Small intestine (tissue), 16 donors: Measurements from ENCODE around the gene REEP5. TPM values are rescaled to one million over a fixed set of nuclear protein-coding genes. Genes with fewer than 3 reads are reported as not detected.
"Not testable (repeated sequence)": the region's sequence is repeated elsewhere in the genome, so short reads cannot be mapped to it uniquely, and the experiment has no call there.

ENCODE experiments used
- DNase-seq, 2 donors: peaks; one replicate each; pipeline versions ENCODE4 v3.0.0 to v3.0.0-alpha.2; 2013
- FAIRE-seq: peaks from 2 replicates; lab custom pipeline; 2012; peaks lifted over from hg19 to GRCh38; lab: Jason Lieb, UNC
- H3K27ac ChIP-seq, 3 donors: one replicate each; pipeline ENCODE4 v1.5.1; 2013; ENCODE audit warnings: low read length in 2 of 3, mild to moderate bottlenecking in 2 of 3, control low read depth in 1 of 3, inconsistent platforms in 1 of 3, low read depth in 1 of 3, moderate library complexity in 1 of 3
- H3K27me3 ChIP-seq, 3 donors: one replicate each; pipeline ENCODE4 v1.6.1; 2013; ENCODE audit warnings: low read length in 3 of 3, inconsistent platforms in 1 of 3; ENCODE audit not compliant: control insufficient read depth in 3 of 3, insufficient read depth in 3 of 3
- H3K36me3 ChIP-seq, 3 donors: one replicate each; pipeline ENCODE4 v1.6.1; 2013; ENCODE audit warnings: low read length in 3 of 3, inconsistent platforms in 1 of 3, low read depth in 1 of 3, mild to moderate bottlenecking in 1 of 3, moderate library complexity in 1 of 3; ENCODE audit not compliant: control insufficient read depth in 3 of 3, insufficient read depth in 2 of 3
- H3K4me1 ChIP-seq, 3 donors: one replicate each; pipeline ENCODE4 v1.6.1; 2013; ENCODE audit warnings: low read length in 2 of 3, inconsistent platforms in 1 of 3, low read depth in 1 of 3, mild to moderate bottlenecking in 1 of 3, moderate library complexity in 1 of 3; ENCODE audit not compliant: control insufficient read depth in 3 of 3, insufficient read depth in 2 of 3
- H3K4me3 ChIP-seq, 3 donors: one replicate each; pipeline ENCODE4 v1.5.1; 2013; ENCODE audit warnings: low read length in 3 of 3, control low read depth in 1 of 3, inconsistent platforms in 1 of 3, low read depth in 1 of 3, mild to moderate bottlenecking in 1 of 3, moderate library complexity in 1 of 3
- H3K9me3 ChIP-seq, 2 donors: one replicate each; pipeline ENCODE4 v1.6.1; 2013; ENCODE audit warnings: low read depth in 1 of 2, low read length in 1 of 2; ENCODE audit not compliant: control insufficient read depth in 2 of 2, insufficient read depth in 1 of 2
- WGBS, 3 donors: extraction: QIAGEN DNeasy Blood & Tissue Kit; methylation state at CpG; one replicate each; pipeline ENCODE4 v1.1.7; 2013; 5-methylcytosine and 5-hydroxymethylcytosine counted together
- long read RNA-seq, 10 donors: transcript quantifications; one replicate each; lab custom pipeline, GENCODE V29; 2026
- polyA plus RNA-seq, 4 donors: library from polyadenylated mRNA; stranded (reverse) in 3 of 4; unstranded in 1 of 4; fragments of 200-250 nt in 3 of 4; fragments of 120-200 nt in 1 of 4; gene quantifications; one replicate each; pipeline versions ENCODE4 v1.2.1 to v1.2.3, GENCODE V29; 2013
- donor health status: healthy with polysubstance abuse.
- donor health status: control.
- donor health status: control.
- donor health status: Bipolar disorder and iron deficiency.
- donor health status: healthy.

Gene REEP5
- polyA plus RNA-seq = 10 to 100 TPM; 27.3 to 69.4 (median 37.5) TPM
- long read RNA-seq, donor 1, transcript REEP5-202 (5 exons, 3,326 nt) = major isoform, 131 of 137 reads
- long read RNA-seq, donor 1, partial matches to known transcripts = 6 of 137 reads
- long read RNA-seq, donor 1, other reads (novel, unspliced or antisense) = 0 of 137 reads
- long read RNA-seq, donor 2, transcript REEP5-202 (5 exons, 3,326 nt) = major isoform, 19 of 20 reads
- long read RNA-seq, donor 2, partial matches to known transcripts = 0 of 20 reads
- long read RNA-seq, donor 2, other reads (novel, unspliced or antisense) = 0 of 20 reads
- long read RNA-seq, donor 3, transcript REEP5-202 (5 exons, 3,326 nt) = major isoform, 32 of 40 reads
- long read RNA-seq, donor 3, partial matches to known transcripts = 8 of 40 reads
- long read RNA-seq, donor 3, other reads (novel, unspliced or antisense) = 0 of 40 reads
- long read RNA-seq, donor 4, partial matches to known transcripts = 0 of 1 reads
- long read RNA-seq, donor 4, other reads (novel, unspliced or antisense) = 0 of 1 reads
- long read RNA-seq, donor 5, transcript REEP5-202 (5 exons, 3,326 nt) = major isoform, 6 of 6 reads
- long read RNA-seq, donor 5, partial matches to known transcripts = 0 of 6 reads
- long read RNA-seq, donor 5, other reads (novel, unspliced or antisense) = 0 of 6 reads
- long read RNA-seq, donor 6, transcript REEP5-202 (5 exons, 3,326 nt) = major isoform, 47 of 47 reads
- long read RNA-seq, donor 6, partial matches to known transcripts = 0 of 47 reads
- long read RNA-seq, donor 6, other reads (novel, unspliced or antisense) = 0 of 47 reads
- long read RNA-seq, donor 7, transcript REEP5-202 (5 exons, 3,326 nt) = major isoform, 131 of 158 reads
- long read RNA-seq, donor 7, partial matches to known transcripts = 26 of 158 reads
- long read RNA-seq, donor 7, other reads (novel, unspliced or antisense) = 0 of 158 reads
- long read RNA-seq, donor 8, partial matches to known transcripts = 0 of 4 reads
- long read RNA-seq, donor 8, other reads (novel, unspliced or antisense) = 0 of 4 reads
- long read RNA-seq, donor 9, transcript REEP5-202 (5 exons, 3,326 nt) = major isoform, 17 of 17 reads
- long read RNA-seq, donor 9, partial matches to known transcripts = 0 of 17 reads
- long read RNA-seq, donor 9, other reads (novel, unspliced or antisense) = 0 of 17 reads
- long read RNA-seq, donor 10, transcript REEP5-202 (5 exons, 3,326 nt) = major isoform, 85 of 85 reads
- long read RNA-seq, donor 10, partial matches to known transcripts = 0 of 85 reads
- long read RNA-seq, donor 10, other reads (novel, unspliced or antisense) = 0 of 85 reads

- FAIRE-seq (no peak), DNase-seq (peak; percentile 79 to 94)
- H3K4me1 ChIP-seq = peaks cover 1 to 6% (median 2%) of the 10 kb centered on the region in 3 donors
- WGBS, 3 donors = 1% methylated on average over 39 to 80 of the region's 80 CpGs
- no peaks in the 10 kb centered on the region for H3K9me3 ChIP-seq
- peaks cover 0 to 16% (median 0%) of the 10 kb centered on the region in 3 donors for H3K36me3 ChIP-seq
- H3K27me3 ChIP-seq = no peaks in the 10 kb centered on the region
- H3K4me3 ChIP-seq = peak within 1 kb of the TSS; percentile 89 to 96 (median 95)
- H3K27ac ChIP-seq = peak within 1 kb of the TSS; percentile 90 to 97 (median 96)
Observed at GRCh38 chr5:112921833-112922817, at the start of gene REEP5. TSS of gene REEP5 (minus strand) at chr5:112922227. CDS start at chr5:112922190, 37 bp downstream.

GRCh38 chr5:112971276-112971675, 49.2 kb upstream of the REEP5 start:
- Histone ChIP-seq H3K27ac (no peak overlapping the region), H3K4me1 (peaks cover 3 to 4% (median 4%) of the 10 kb centered on the region in 3 donors), H3K9me3 (no peaks in the 10 kb centered on the region), H3K27me3 (no peaks in the 10 kb centered on the region), H3K4me3 (no peak overlapping the region), H3K36me3 (no peaks in the 10 kb centered on the region)
- no peak for DNase-seq
- 90 to 94% (median 90%) methylated on average over 4 of the region's 4 CpGs for WGBS, 3 donors
- FAIRE-seq = no peak

GRCh38 chr5:112968411-112969106, 46.5 kb upstream of the REEP5 start:
- DNase-seq (no peak), FAIRE-seq (no peak)
- Histone ChIP-seq H3K27ac (no peak overlapping the region), H3K4me1 (peaks cover 0 to 2% (median 0%) of the 10 kb centered on the region in 3 donors), H3K4me3 (no peak overlapping the region), H3K9me3 (no peaks in the 10 kb centered on the region), H3K27me3 (no peaks in the 10 kb centered on the region), H3K36me3 (no peaks in the 10 kb centered on the region)
- 84 to 85% (median 84%) methylated on average over 5 of the region's 5 CpGs for WGBS, 3 donors

DNA sequence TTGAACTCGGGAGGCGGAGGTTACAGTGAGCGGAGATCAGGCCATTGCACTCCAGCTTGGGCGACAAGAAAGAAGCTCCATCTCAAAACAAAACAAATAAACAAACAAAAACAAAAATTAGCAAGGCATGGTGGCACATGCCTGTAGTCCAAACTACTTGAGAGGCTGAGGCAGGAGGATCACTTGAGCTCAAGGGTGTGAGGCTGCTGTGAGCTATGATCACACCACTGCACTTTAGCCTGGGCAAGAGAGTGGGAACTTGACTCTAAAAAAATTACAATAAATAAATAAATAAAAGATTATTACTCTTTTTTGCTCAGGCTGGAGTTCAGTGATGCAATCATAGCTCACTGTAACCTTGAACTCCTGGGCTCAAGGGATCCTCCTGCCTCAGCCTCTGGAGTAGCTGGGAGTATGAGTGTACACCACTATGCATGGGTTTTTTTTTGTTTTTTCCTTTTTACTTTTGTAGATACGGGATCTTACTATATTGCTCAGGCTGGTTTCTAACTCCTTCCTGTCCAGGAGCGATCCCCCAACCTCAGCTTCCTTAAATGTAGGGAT, 45.6 kb upstream of the REEP5 start:
- 92 to 98% (median 95%) methylated on average over 6 of the region's 6 CpGs for whole genome bisulfite sequencing, 3 donors
- H3K36me3 ChIP-seq = no peaks in the 10 kb centered on the region
- DNase-seq (no peak), FAIRE-seq (no peak)
- H3K27ac ChIP-seq = no peak overlapping the region
- H3K4me3 ChIP-seq = no peak overlapping the region
- H3K4me1 ChIP-seq = peaks cover 0 to 2% (median 0%) of the 10 kb centered on the region in 3 donors
- no peaks in the 10 kb centered on the region for H3K9me3 ChIP-seq
- H3K27me3 ChIP-seq = no peaks in the 10 kb centered on the region

GRCh38 chr5:112965733-112966306, 43.8 kb upstream of the REEP5 start:
- H3K4me3 ChIP-seq = no peak overlapping the region
- H3K27me3 ChIP-seq = no peaks in the 10 kb centered on the region
- H3K36me3 ChIP-seq = no peaks in the 10 kb centered on the region
- FAIRE-seq = no peak
- H3K4me1 ChIP-seq = peaks cover 0 to 2% (median 0%) of the 10 kb centered on the region in 3 donors
- H3K27ac ChIP-seq = no peak overlapping the region
- no peak for DNase-seq
- WGBS, 3 donors = 83 to 91% (median 88%) methylated on average over 8 of the region's 8 CpGs
- no peaks in the 10 kb centered on the region for H3K9me3 ChIP-seq

DNA sequence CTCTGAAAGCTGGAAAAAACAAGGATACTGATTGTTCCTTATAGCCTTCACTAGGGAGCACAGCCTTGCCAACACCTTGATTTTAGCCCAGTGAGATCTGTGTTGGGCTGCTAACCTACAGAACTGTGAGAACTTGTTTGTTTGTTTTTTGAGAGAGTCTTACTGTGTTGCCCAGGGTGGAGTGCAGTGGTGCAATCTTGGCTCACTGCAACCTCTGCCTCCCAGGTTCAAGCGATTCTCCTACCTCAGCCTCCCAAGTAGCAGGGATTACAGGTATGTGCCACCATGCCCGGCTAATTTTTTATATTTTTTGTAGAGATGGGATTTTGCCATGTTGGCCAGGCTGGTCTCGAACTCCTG, 41.3 kb upstream of the REEP5 start:
- FAIRE-seq, DNase-seq, H3K36me3 ChIP-seq, H3K27me3 ChIP-seq, H3K4me3 ChIP-seq, H3K4me1 ChIP-seq, H3K27ac ChIP-seq, H3K9me3 ChIP-seq: not testable (repeated sequence)
- WGBS, 3 donors = 77 to 100% (median 92%) methylated on average over 3 of the region's 3 CpGs
